GM12878 (cell line): ENCODE measurements around the gene N4BP2. TPM values are rescaled to one million over a fixed set of nuclear protein-coding genes. Genes with fewer than 3 reads are reported as not detected.

Experiments
- ATAC-seq: fragments of 200-7000 bp; cut with Tn5 transposase; 3 replicates; pipeline ENCODE4 v1.9.1; 2020; ENCODE audit warnings: mild to moderate bottlenecking, moderate library complexity
- BruUV-seq: library from RNA; stranded (reverse); fragments of 400-500 nt; replicated peaks from 2 replicates; lab custom pipeline; 2021; lab: Mats Ljungman, UMichigan
- CTCF ChIA-PET: fragments of 300-600 bp; sonication (Branson Sonifier 250); formaldehyde crosslinking; extraction: SDS; loops from one replicate; lab custom pipeline; 2021; ENCODE audit warnings: inconsistent platforms; lab: Yijun Ruan, JAX
- POLR2A ChIA-PET: fragments of 350-600 bp; formaldehyde crosslinking; extraction: SDS; loops from one replicate; lab custom pipeline; 2021; ENCODE audit warnings: inconsistent platforms; lab: Charles Lee
- RAD21 ChIA-PET: fragments of 300-600 bp; sonication (Branson Sonifier 250); formaldehyde crosslinking; loops from one replicate; lab custom pipeline; 2023; ENCODE audit warnings: antibody characterized with exemption; ENCODE audit not compliant: unreplicated experiment; lab: Charles Lee
- SMC1A ChIA-PET: fragments of 300-600 bp; sonication (Branson Sonifier 250); formaldehyde crosslinking; loops from one replicate; lab custom pipeline; 2023; ENCODE audit not compliant: unreplicated experiment, uncharacterized antibody; lab: Charles Lee
- DNase-seq: peaks from one replicate; pipeline ENCODE4 v3.0.0-alpha.2; 2011; ENCODE audit warnings: low read depth, low spot score
- FAIRE-seq: peaks from 3 replicates; lab custom pipeline; 2011; peaks lifted over from hg19 to GRCh38; lab: Jason Lieb, UNC
- H2AFZ ChIP-seq: 2 replicates; pipeline ENCODE4 v1.6.0; 2011; ENCODE audit warnings: low read depth, low read length, control low read depth; ENCODE audit not compliant: control insufficient read depth
- H3K27ac ChIP-seq: 2 replicates; pipeline ENCODE4 v1.5.1; 2011; ENCODE audit warnings: control low read depth; ENCODE audit not compliant: control insufficient read depth, insufficient read depth
- H3K27me3 ChIP-seq, 2 experiments: replicated peaks in 1 of 2; 2 replicates each; pipeline versions ENCODE4 v1.6.0 to v1.6.1; 2011; ENCODE audit warnings: low read length in 1 of 2; ENCODE audit not compliant: control insufficient read depth in 2 of 2, insufficient read depth in 2 of 2
- H3K36me3 ChIP-seq, 2 experiments: 2 replicates each; pipeline ENCODE4 v1.5.1; 2011; ENCODE audit warnings: low read length in 1 of 2; ENCODE audit not compliant: control insufficient read depth in 2 of 2, insufficient read depth in 2 of 2
- H3K4me1 ChIP-seq: 2 replicates; pipeline ENCODE4 v1.6.1; 2011; ENCODE audit warnings: mild to moderate bottlenecking, low read length, moderate library complexity, mixed read lengths; ENCODE audit not compliant: control insufficient read depth, insufficient read depth
- H3K4me2 ChIP-seq: 2 replicates; pipeline ENCODE4 v1.6.0; 2011; ENCODE audit warnings: control low read depth; ENCODE audit not compliant: control insufficient read depth, insufficient read depth
- H3K4me3 ChIP-seq: fragments of 200-600 bp; sonication (generic); 2 replicates; pipeline ENCODE4 v1.5.1; 2016
- H3K79me2 ChIP-seq: 2 replicates; pipeline ENCODE4 v1.6.0; 2011; ENCODE audit warnings: low read length; ENCODE audit not compliant: control insufficient read depth, insufficient read depth
- H3K9ac ChIP-seq: 2 replicates; pipeline ENCODE4 v1.8.0; 2011; ENCODE audit warnings: low read length, control low read depth, mixed read lengths; ENCODE audit not compliant: control insufficient read depth, insufficient read depth
- H3K9me3 ChIP-seq: replicated peaks from 3 replicates; pipeline ENCODE4 v1.5.1; 2011; ENCODE audit warnings: mild to moderate bottlenecking, low read length; ENCODE audit not compliant: control insufficient read depth, insufficient read depth
- H4K20me1 ChIP-seq: 2 replicates; pipeline ENCODE4 v1.6.0; 2011; ENCODE audit not compliant: control insufficient read depth, insufficient read depth
- ATF7 ChIP-seq: fragments of 450-650 bp; IDR thresholded peaks from 2 replicates; pipeline ENCODE4 v1.6.1; 2016; ENCODE audit warnings: low read depth, mild to moderate bottlenecking
- BRCA1 ChIP-seq: IDR thresholded peaks from 2 replicates; pipeline ENCODE4 v1.6.1; 2011; ENCODE audit warnings: low read depth, low read length, improper control_type of control experiment
- CEBPB ChIP-seq, 2 experiments: fragments of 150-350 bp in 1 of 2; IDR thresholded peaks; 2 replicates each; pipeline ENCODE4 v1.6.1; 2012 to 2014; ENCODE audit warnings: low read depth in 2 of 2, low read length in 2 of 2, borderline replicate concordance in 1 of 2, inconsistent platforms in 1 of 2
- CREM ChIP-seq: IDR thresholded peaks from 2 replicates; pipeline ENCODE4 v1.6.1; 2014; ENCODE audit warnings: antibody characterized with exemption, low read depth
- E4F1 ChIP-seq: fragments of 450-650 bp; IDR thresholded peaks from 2 replicates; pipeline ENCODE4 v1.6.1; 2018; ENCODE audit warnings: borderline replicate concordance, mild to moderate bottlenecking; ENCODE audit not compliant: partially characterized antibody
- EGR1 ChIP-seq, 2 experiments: IDR thresholded peaks; 1 replicate in 1 of 2; 2 replicates in 1 of 2; pipeline ENCODE4 v1.6.1; 2011 to 2012; ENCODE audit warnings: low read depth in 2 of 2, low read length in 2 of 2, borderline replicate concordance in 1 of 2, mild to moderate bottlenecking in 1 of 2, moderate library complexity in 1 of 2
- ETV6 ChIP-seq, 2 experiments: fragments of 450-650 bp in 1 of 2; IDR thresholded peaks in 1 of 2; conservative IDR thresholded peaks in 1 of 2; 2 replicates each; pipeline ENCODE4 v1.6.1; 2014; ENCODE audit warnings: antibody characterized with exemption in 1 of 2, borderline replicate concordance in 1 of 2, low read depth in 1 of 2, mild to moderate bottlenecking in 1 of 2, moderate library complexity in 1 of 2
- IKZF2 ChIP-seq, 2 experiments: fragments of 450-650 bp; IDR thresholded peaks; 2 replicates each; pipeline ENCODE4 v1.6.1; 2017; ENCODE audit warnings: mild to moderate bottlenecking in 2 of 2, moderate library complexity in 2 of 2
- LARP7 ChIP-seq: fragments of 450-650 bp; IDR thresholded peaks from 2 replicates; pipeline ENCODE4 v1.6.1; 2017; ENCODE audit warnings: mild to moderate bottlenecking
- MEF2B ChIP-seq: fragments of 450-650 bp; IDR thresholded peaks from 2 replicates; pipeline ENCODE4 v1.6.1; 2018; ENCODE audit warnings: mild to moderate bottlenecking, moderate library complexity; ENCODE audit not compliant: partially characterized antibody, poor library complexity, severe bottlenecking
- MTA3 ChIP-seq: IDR thresholded peaks from 2 replicates; pipeline ENCODE4 v1.6.1; 2012; ENCODE audit warnings: low read length, inconsistent platforms, borderline replicate concordance
- NFIC ChIP-seq: IDR thresholded peaks from 2 replicates; pipeline ENCODE4 v1.6.1; 2012; ENCODE audit warnings: low read depth, mild to moderate bottlenecking, inconsistent platforms, low read length, moderate library complexity
- NR2F1 ChIP-seq: fragments of 450-650 bp; conservative IDR thresholded peaks from 2 replicates; pipeline ENCODE4 v1.6.1; 2017; ENCODE audit warnings: mild to moderate bottlenecking
- PML ChIP-seq: IDR thresholded peaks from 2 replicates; pipeline ENCODE4 v1.6.1; 2012; ENCODE audit warnings: low read length, inconsistent platforms
- POLR2AphosphoS5 ChIP-seq: IDR thresholded peaks from 2 replicates; pipeline ENCODE4 v1.6.1; 2011; ENCODE audit warnings: mild to moderate bottlenecking, low read length, inconsistent platforms
- RAD21 ChIP-seq: IDR thresholded peaks from 2 replicates; pipeline ENCODE4 v1.6.1; 2011; ENCODE audit warnings: mild to moderate bottlenecking, low read depth, low read length, moderate library complexity; ENCODE audit not compliant: insufficient read depth
- RCOR1 ChIP-seq: conservative IDR thresholded peaks from 2 replicates; pipeline ENCODE4 v1.6.1; 2012; ENCODE audit warnings: low read depth, low read length, improper control_type of control experiment
- RELA ChIP-seq: fragments of 450-650 bp; IDR thresholded peaks from 2 replicates; pipeline ENCODE4 v1.8.0; 2014; ENCODE audit warnings: borderline replicate concordance; ENCODE audit not compliant: partially characterized antibody
- SUZ12 ChIP-seq: fragments of 200-600 bp; sonication (generic); IDR thresholded peaks from one replicate; pipeline ENCODE4 v1.6.1; 2018; ENCODE audit warnings: antibody characterized with exemption, mild to moderate bottlenecking; ENCODE audit not compliant: unreplicated experiment
- ZNF207 ChIP-seq: fragments of 450-650 bp; IDR thresholded peaks from 2 replicates; pipeline ENCODE4 v1.6.1; 2014; ENCODE audit warnings: antibody characterized with exemption, mild to moderate bottlenecking, borderline replicate concordance
- WGBS: methylation state at CpG from one replicate; pipeline ENCODE4 v1.1.6; 2016; ENCODE audit warnings: low lambda C conversion rate; ENCODE audit not compliant: insufficient replicate concordance, insufficient coverage; ENCODE audit errors: missing lambda C conversion rate; 5-methylcytosine and 5-hydroxymethylcytosine counted together
- in situ Hi-C: fragments of 300-500 bp; cut with MboI; formaldehyde crosslinking; loops from 9 replicates; pipeline ENCODE4 v1.14.3; 2018; ENCODE audit warnings: mixed read lengths
- intact Hi-C: fragments of 100-400 bp; cut with micrococcal nuclease; formaldehyde crosslinking; loops from one replicate; pipeline ENCODE4 v1.14.2; 2022; ENCODE audit not compliant: unreplicated experiment
- polyA plus RNA-seq, 11 experiments: library from polyadenylated mRNA; depleted of rRNA in 4 of 11; unstranded in 6 of 11; stranded (reverse) in 5 of 11; fragments of >200 nt; fragmentation: Nextera tagmentation in 4 of 11; fragmentation: Illumina TruSeq in 1 of 11; extraction: Ambion mirVana in 4 of 11; extraction: Trizol in 1 of 11; gene quantifications; 1 replicate in 1 of 11; 2 replicates in 10 of 11; pipeline versions ENCODE4 v1.2.1 to v1.2.3, GENCODE V29; 2011 to 2016; ENCODE audit warnings: inconsistent platforms in 2 of 11, missing spikeins in 2 of 11, low read depth in 1 of 11
- total RNA-seq, 4 experiments: library from RNA; depleted of rRNA in 3 of 4; stranded (reverse); fragments of >200 nt in 3 of 4; fragmentation: Illumina TruSeq in 1 of 4; extraction: Trizol in 1 of 4; gene quantifications; 2 replicates each; pipeline versions ENCODE4 v1.2.1 to v1.2.3, GENCODE V29; 2013 to 2021

N4BP2 gene
- total and polyA plus RNA-seq, 10 of the 15 experiments (the other 5 are each of a cell fraction or from before 2014, with no cell fraction given) = 2.3 to 18.7 (median 10.0) TPM

GRCh38 chr4:40185830-40186664 is 129.4 kb downstream of the N4BP2 start:
- WGBS = under 1% methylated on average over 5 of the region's 5 CpGs
- ATAC-seq (peak; percentile 66), DNase-seq (peak; percentile 94), FAIRE-seq (peak; percentile 75)
- ChIA-PET CTCF (interaction anchor here (0.8 to 11.5 kb wide), 20 partner anchors 9 to 576 kb away, joined by 3 to 121 read pairs (median 4); no protein-coding TSS in a partner anchor), POLR2A (interaction anchor here (0.6 to 7.3 kb wide), 18 partner anchors 12 to 131 kb away, joined by 3 to 102 read pairs (median 8); partner anchors contain the start of genes N4BP2 and RHOH), SMC1A (interaction anchor here (0.9 to 20.3 kb wide), 16 partner anchors 11 to 533 kb away, joined by 3 to 374 read pairs (median 8); partner anchors contain the start of gene RHOH), RAD21 (interaction anchor here (1.0 to 18.0 kb wide), 17 partner anchors 11 to 486 kb away, joined by 3 to 356 read pairs (median 7); partner anchors contain the start of genes N4BP2 and RHOH)
- Histone ChIP-seq H4K20me1 (no peaks in the 10 kb centered on the region), H2AFZ (no peak overlapping the region; the same call in 1 of the 2 replicates), H3K9ac (peak overlapping the region; percentile 57), H3K4me3 (no peak overlapping the region), H3K79me2 (peaks cover 41% of the 10 kb centered on the region), H3K27ac (peak overlapping the region; percentile 89), H3K27me3 (no peaks in the 10 kb centered on the region), H3K36me3 (no peaks in the 10 kb centered on the region), H3K4me1 (peaks cover 46% of the 10 kb centered on the region), H3K9me3 (no peaks in the 10 kb centered on the region), H3K4me2 (peak overlapping the region; percentile 84)
- in situ Hi-C loops = loop anchor here (25.0 kb wide), 1 partner anchor 1374 kb away; the partner anchor contains the start of gene TLR1
- no TSS peak for BruUV-seq
- intact Hi-C loops = loop anchor here (1.0 to 2.0 kb wide), 5 partner anchors 15 to 119 kb away; no protein-coding TSS in a partner anchor
- TF ChIP-seq E4F1 = no peak
- no peak; the same call in 1 of the 2 replicates for TF ChIP-seq NR2F1
- TF ChIP-seq MEF2B = peak; percentile 98
- TF ChIP-seq LARP7 = no peak
- TF ChIP-seq BRCA1 = no peak
- TF ChIP-seq CEBPB (IDR thresholded peaks at IDR 0.05; ENCODE audit: borderline replicate concordance in 1 of 2, low read depth in 2 of 2, low read length in 2 of 2) = peak in 1 of 2 experiments; percentile 63; a peak in 1 of 4 replicates
- peak; percentile 94 to 97 for TF ChIP-seq IKZF2 (IDR thresholded peaks at IDR 0.05)
- TF ChIP-seq ZNF207 = no peak
- no peak for TF ChIP-seq RELA
- TF ChIP-seq RAD21 = 0 out of 2 replicates have a peak, but pooled peaks have one; percentile 0
- peak; percentile 63; the same call in 1 of the 2 replicates for TF ChIP-seq CREM
- TF ChIP-seq PML = peak; percentile 57
- no peak for TF ChIP-seq SUZ12
- TF ChIP-seq ATF7 = peak; percentile 83
- TF ChIP-seq EGR1 (IDR thresholded peaks at IDR 0.05; ENCODE audit: borderline replicate concordance in 1 of 2, low read depth in 2 of 2, low read length in 2 of 2) = no peak
- peak; percentile 90 for TF ChIP-seq MTA3
- TF ChIP-seq ETV6 (conservative IDR thresholded peaks at IDR 0.05 in 1 of 2, IDR thresholded peaks at IDR 0.05 in 1 of 2; ENCODE audit: borderline replicate concordance in 1 of 2, low read depth in 1 of 2) = peak in 1 of 2 experiments; percentile 88; a peak in 2 of 4 replicates
- TF ChIP-seq NFIC = peak; percentile 98
- TF ChIP-seq POLR2AphosphoS5 = peak; percentile 70; the same call in 1 of the 2 replicates
- TF ChIP-seq RCOR1 = 0 out of 2 replicates have a peak, but pooled peaks have one; percentile 73
